HCT116 (cell line): ENCODE results near the gene TPI1. TPM values are rescaled to one million over a fixed set of nuclear protein-coding genes. Genes with fewer than 3 reads are reported as not detected.

Source experiments
- ATAC-seq: fragments of 200-7000 bp; cut with Tn5 transposase; 2 replicates; pipeline ENCODE4 v1.9.1; 2020; ENCODE audit warnings: mild to moderate bottlenecking, moderate library complexity
- BruUV-seq: library from RNA; stranded (reverse); fragments of 400-500 nt; replicated peaks from 2 replicates; lab custom pipeline; 2021; lab: Mats Ljungman, UMichigan
- CTCF ChIA-PET: fragments of 300-600 bp; sonication (Branson Sonifier 250); formaldehyde crosslinking; loops from one replicate; lab custom pipeline; 2021; ENCODE audit warnings: antibody characterized with exemption; lab: Charles Lee
- POLR2A ChIA-PET: fragments of 300-600, 350-600 bp; sonication (Branson Sonifier 250); formaldehyde crosslinking; loops from one replicate; lab custom pipeline; 2021; ENCODE audit warnings: antibody characterized with exemption; lab: Charles Lee
- RAD21 ChIA-PET, 2 experiments: fragments of 300-600 bp; sonication (Branson Sonifier 250); formaldehyde crosslinking; loops; one replicate each; lab custom pipeline; 2023; ENCODE audit warnings: low total read pairs in 2 of 2; ENCODE audit not compliant: uncharacterized antibody in 2 of 2, unreplicated experiment in 2 of 2, low non-redundant PET in 1 of 2; lab: Charles Lee
- DNase-seq: peaks from one replicate; pipeline ENCODE4 v3.0.0-alpha.2; 2010; ENCODE audit warnings: low read depth, low spot score
- H2AFZ ChIP-seq: fragments of 200-600 bp; shearing (Covaris generic), sonication (generic); 2 replicates; pipeline ENCODE4 v1.6.1; 2017; ENCODE audit warnings: low read depth, mixed run types, mixed read lengths, antibody characterized with exemption, low read length; ENCODE audit not compliant: poor library complexity, severe bottlenecking
- H3K27ac ChIP-seq: 2 replicates; pipeline ENCODE4 v1.5.1; 2012; ENCODE audit warnings: low read depth, low read length
- H3K27me3 ChIP-seq: fragments of 200-600 bp; sonication (generic); 2 replicates; pipeline ENCODE4 v1.6.1; 2016; ENCODE audit warnings: mixed run types, low read length, mixed read lengths; ENCODE audit not compliant: insufficient read depth
- H3K36me3 ChIP-seq, 2 experiments: fragments of 200-500 bp in 1 of 2; fragments of 200-600 bp in 1 of 2; sonication (Bioruptor generic) in 1 of 2; sonication (generic) in 1 of 2; 2 replicates each; pipeline versions ENCODE4 v1.5.1 to v1.6.1; 2014 to 2016; ENCODE audit warnings: low read length in 2 of 2, inconsistent platforms in 1 of 2, mixed read lengths in 1 of 2, mixed run types in 1 of 2; ENCODE audit not compliant: insufficient read depth in 2 of 2, control insufficient read depth in 1 of 2
- H3K4me1 ChIP-seq, 2 experiments: fragments of 200-600 bp in 1 of 2; sonication (generic) in 1 of 2; 2 replicates each; pipeline versions ENCODE4 v1.5.1 to v1.6.1; 2012 to 2017; ENCODE audit warnings: low read length in 2 of 2, inconsistent platforms in 1 of 2, mild to moderate bottlenecking in 1 of 2, mixed read lengths in 1 of 2, mixed run types in 1 of 2, moderate library complexity in 1 of 2; ENCODE audit not compliant: insufficient read depth in 2 of 2, control insufficient read depth in 1 of 2
- H3K4me2 ChIP-seq: fragments of 200-600 bp; sonication (generic); 2 replicates; pipeline ENCODE4 v1.6.1; 2017; ENCODE audit warnings: mixed run types, low read length, mixed read lengths
- H3K4me3 ChIP-seq, 2 experiments: fragments of 200-600 bp in 1 of 2; sonication (generic) in 1 of 2; replicated peaks in 1 of 2; 2 replicates each; pipeline ENCODE4 v1.5.1; 2011 to 2016; ENCODE audit warnings: low read length in 2 of 2, control low read depth in 1 of 2, low read depth in 1 of 2, mild to moderate bottlenecking in 1 of 2, mixed read lengths in 1 of 2, mixed run types in 1 of 2
- H3K79me2 ChIP-seq: fragments of 200-600 bp; sonication (generic); 2 replicates; pipeline ENCODE4 v1.6.1; 2017; ENCODE audit warnings: mild to moderate bottlenecking, mixed run types, low read length, moderate library complexity, mixed read lengths; ENCODE audit not compliant: insufficient read depth
- H3K9ac ChIP-seq: fragments of 200-600 bp; sonication (generic); 2 replicates; pipeline ENCODE4 v1.6.1; 2016; ENCODE audit warnings: low read length, mixed read lengths
- H3K9me2 ChIP-seq: fragments of 200-600 bp; sonication (generic), shearing (Covaris generic); 2 replicates; pipeline ENCODE4 v1.6.1; 2017; ENCODE audit warnings: mixed run types, mild to moderate bottlenecking, moderate library complexity; ENCODE audit not compliant: insufficient read depth
- H3K9me3 ChIP-seq, 2 experiments: fragments of 200-500 bp in 1 of 2; fragments of 200-600 bp in 1 of 2; sonication (Bioruptor generic) in 1 of 2; sonication (generic) in 1 of 2; 2 replicates each; pipeline ENCODE4 v1.6.1; 2014 to 2017; ENCODE audit warnings: low read length in 2 of 2, mixed read lengths in 2 of 2, inconsistent platforms in 1 of 2, low read depth in 1 of 2, mild to moderate bottlenecking in 1 of 2, mixed run types in 1 of 2, moderate library complexity in 1 of 2; ENCODE audit not compliant: control insufficient read depth in 1 of 2, insufficient read depth in 1 of 2
- H4K20me1 ChIP-seq: fragments of 200-600 bp; sonication (generic), shearing (Covaris generic); 2 replicates; pipeline ENCODE4 v1.6.1; 2017; ENCODE audit warnings: mixed run types, mild to moderate bottlenecking, moderate library complexity; ENCODE audit not compliant: insufficient read depth
- ELF1 ChIP-seq: IDR thresholded peaks from 2 replicates; pipeline ENCODE4 v1.6.1; 2012; ENCODE audit warnings: low read depth, borderline replicate concordance
- EZH2 ChIP-seq: fragments of 200-600 bp; sonication (generic); IDR thresholded peaks from 2 replicates; pipeline ENCODE4 v1.6.1; 2017; ENCODE audit warnings: antibody characterized with exemption, mixed run types
- RAD21 ChIP-seq: IDR thresholded peaks from 2 replicates; pipeline ENCODE4 v1.6.1; 2012; ENCODE audit warnings: low read depth, mild to moderate bottlenecking
- TCF7L2 ChIP-seq: IDR thresholded peaks from 2 replicates; pipeline ENCODE4 v1.7.0; 2011; ENCODE audit warnings: borderline replicate concordance, inconsistent platforms; ENCODE audit not compliant: insufficient read depth, insufficient read length; ENCODE audit errors: extremely low read depth
- YY1 ChIP-seq: IDR thresholded peaks from 2 replicates; pipeline ENCODE4 v1.6.1; 2011; ENCODE audit warnings: low read length, low read depth, moderate library complexity, mild to moderate bottlenecking; ENCODE audit not compliant: insufficient replicate concordance; ENCODE audit errors: extremely low read depth
- ZFX ChIP-seq: fragments of 450-650 bp; IDR thresholded peaks from 2 replicates; pipeline ENCODE4 v1.6.1; 2017
- intact Hi-C: fragments of 100-400 bp; cut with micrococcal nuclease; formaldehyde crosslinking; loops from 2 replicates; pipeline ENCODE4 v1.10.0; 2022
- total RNA-seq: library from RNA; stranded (reverse); gene quantifications from one replicate; pipeline ENCODE4 v1.2.1, GENCODE V29; 2021; ENCODE audit not compliant: unreplicated experiment
- TF ChIP-seq, protein P1 (sequence below): IDR thresholded peaks from 2 replicates; pipeline ENCODE4 v1.6.1; 2012; ENCODE audit warnings: low read depth
- TF ChIP-seq, protein P2 (sequence below): IDR thresholded peaks from 2 replicates; pipeline ENCODE4 v1.6.1; 2012
- TF ChIP-seq, protein P3 (sequence below), 3 experiments: fragments of 200-600 bp in 1 of 3; sonication (generic) in 1 of 3; IDR thresholded peaks in 2 of 3; conservative IDR thresholded peaks in 1 of 3; 2 replicates each; pipeline ENCODE4 v1.5.1; 2012 to 2017; ENCODE audit warnings: low read depth in 2 of 3, low read length in 2 of 3, antibody characterized with exemption in 1 of 3, borderline replicate concordance in 1 of 3, control low read depth in 1 of 3, mild to moderate bottlenecking in 1 of 3, mixed read lengths in 1 of 3, mixed run types in 1 of 3, moderate library complexity in 1 of 3; ENCODE audit not compliant: insufficient read depth in 1 of 3

Gene TPI1
- total RNA-seq, 1 experiment from 2014 or later, result 1,068 TPM

DNA sequence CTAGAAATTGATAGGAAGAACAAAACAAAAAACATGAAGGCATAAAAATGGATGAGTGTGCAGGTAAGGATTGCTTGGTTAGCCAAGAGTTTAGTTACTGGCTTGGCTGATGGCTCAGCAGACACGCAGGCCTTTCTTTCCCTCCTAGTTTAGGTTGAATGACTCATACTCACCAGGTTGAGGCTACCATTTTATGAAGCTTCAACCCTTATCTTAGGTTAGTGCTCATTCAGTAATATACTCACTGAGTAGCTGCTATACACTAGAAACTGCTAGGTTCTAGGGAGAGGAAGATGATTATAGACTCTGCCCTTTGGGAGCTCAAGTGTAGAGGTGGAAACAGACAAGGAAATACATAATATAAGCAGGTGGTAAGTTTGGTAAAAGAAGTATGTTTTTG is 33.1 kb upstream of the TPI1 start (continued):
- TF ChIP-seq, protein P1, sequence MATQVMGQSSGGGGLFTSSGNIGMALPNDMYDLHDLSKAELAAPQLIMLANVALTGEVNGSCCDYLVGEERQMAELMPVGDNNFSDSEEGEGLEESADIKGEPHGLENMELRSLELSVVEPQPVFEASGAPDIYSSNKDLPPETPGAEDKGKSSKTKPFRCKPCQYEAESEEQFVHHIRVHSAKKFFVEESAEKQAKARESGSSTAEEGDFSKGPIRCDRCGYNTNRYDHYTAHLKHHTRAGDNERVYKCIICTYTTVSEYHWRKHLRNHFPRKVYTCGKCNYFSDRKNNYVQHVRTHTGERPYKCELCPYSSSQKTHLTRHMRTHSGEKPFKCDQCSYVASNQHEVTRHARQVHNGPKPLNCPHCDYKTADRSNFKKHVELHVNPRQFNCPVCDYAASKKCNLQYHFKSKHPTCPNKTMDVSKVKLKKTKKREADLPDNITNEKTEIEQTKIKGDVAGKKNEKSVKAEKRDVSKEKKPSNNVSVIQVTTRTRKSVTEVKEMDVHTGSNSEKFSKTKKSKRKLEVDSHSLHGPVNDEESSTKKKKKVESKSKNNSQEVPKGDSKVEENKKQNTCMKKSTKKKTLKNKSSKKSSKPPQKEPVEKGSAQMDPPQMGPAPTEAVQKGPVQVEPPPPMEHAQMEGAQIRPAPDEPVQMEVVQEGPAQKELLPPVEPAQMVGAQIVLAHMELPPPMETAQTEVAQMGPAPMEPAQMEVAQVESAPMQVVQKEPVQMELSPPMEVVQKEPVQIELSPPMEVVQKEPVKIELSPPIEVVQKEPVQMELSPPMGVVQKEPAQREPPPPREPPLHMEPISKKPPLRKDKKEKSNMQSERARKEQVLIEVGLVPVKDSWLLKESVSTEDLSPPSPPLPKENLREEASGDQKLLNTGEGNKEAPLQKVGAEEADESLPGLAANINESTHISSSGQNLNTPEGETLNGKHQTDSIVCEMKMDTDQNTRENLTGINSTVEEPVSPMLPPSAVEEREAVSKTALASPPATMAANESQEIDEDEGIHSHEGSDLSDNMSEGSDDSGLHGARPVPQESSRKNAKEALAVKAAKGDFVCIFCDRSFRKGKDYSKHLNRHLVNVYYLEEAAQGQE, result no peak
- no peak for TF ChIP-seq TCF7L2
- TF ChIP-seq ELF1, result no peak
- TF ChIP-seq RAD21, result no peak
- no peak for TF ChIP-seq EZH2
- no peak for TF ChIP-seq YY1

DNA sequence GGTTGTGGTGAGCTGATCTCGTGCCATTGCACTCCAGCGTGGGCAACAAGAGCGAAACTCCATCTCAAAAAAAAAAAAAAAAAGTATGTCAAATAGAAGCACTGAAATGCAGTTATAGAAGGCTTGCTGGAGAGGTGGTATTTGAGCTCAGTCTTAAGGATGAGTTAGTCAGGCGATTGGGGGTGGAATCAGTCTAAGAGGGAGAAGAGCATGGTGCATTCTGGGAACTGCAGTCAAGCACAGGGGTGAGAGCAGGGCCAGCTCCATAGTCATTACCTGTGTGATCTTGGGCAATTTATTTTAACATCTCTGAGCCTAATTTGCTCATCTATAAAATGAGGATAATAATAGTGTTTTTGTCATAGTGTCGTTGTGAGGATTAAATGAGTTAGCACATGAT is 32.5 kb upstream of the TPI1 start:
- Histone ChIP-seq H3K9ac (no peak overlapping the region), H2AFZ (no peak overlapping the region), H3K27me3 (no peaks in the 10 kb centered on the region), H3K36me3 (peaks cover 16 to 33% of the 10 kb centered on the region in 2 experiments; a peak in 3 of 4 replicates), H3K4me3 (no peak overlapping the region), H4K20me1 (no peaks in the 10 kb centered on the region), H3K9me3 (no peaks in the 10 kb centered on the region), H3K27ac (no peak overlapping the region), H3K4me2 (no peak overlapping the region), H3K4me1 (peaks cover 4 to 18% of the 10 kb centered on the region in 2 experiments), H3K9me2 (no peaks in the 10 kb centered on the region), H3K79me2 (peaks cover 4% of the 10 kb centered on the region)
- DNase-seq (no peak), ATAC-seq (no peak)
- BruUV-seq, result no TSS peak
- ChIA-PET CTCF (interaction anchor here (0.7 to 5.5 kb wide), 11 partner anchors 9 to 145 kb away, joined by 3 to 38 read pairs (median 3); partner anchors contain the start of genes CDCA3, GPR162, MLF2 and PTMS), POLR2A (interaction anchor here (1.0 to 4.3 kb wide), 4 partner anchors 14 to 81 kb away, joined by 3 to 17 read pairs (median 4); partner anchors contain the start of genes CDCA3, MLF2, PTMS and USP5), RAD21 (no interaction called here)
- TF ChIP-seq ZFX, result no peak
- TF ChIP-seq, protein P2, sequence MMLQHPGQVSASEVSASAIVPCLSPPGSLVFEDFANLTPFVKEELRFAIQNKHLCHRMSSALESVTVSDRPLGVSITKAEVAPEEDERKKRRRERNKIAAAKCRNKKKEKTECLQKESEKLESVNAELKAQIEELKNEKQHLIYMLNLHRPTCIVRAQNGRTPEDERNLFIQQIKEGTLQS, result no peak
- TF ChIP-seq, protein P3, sequence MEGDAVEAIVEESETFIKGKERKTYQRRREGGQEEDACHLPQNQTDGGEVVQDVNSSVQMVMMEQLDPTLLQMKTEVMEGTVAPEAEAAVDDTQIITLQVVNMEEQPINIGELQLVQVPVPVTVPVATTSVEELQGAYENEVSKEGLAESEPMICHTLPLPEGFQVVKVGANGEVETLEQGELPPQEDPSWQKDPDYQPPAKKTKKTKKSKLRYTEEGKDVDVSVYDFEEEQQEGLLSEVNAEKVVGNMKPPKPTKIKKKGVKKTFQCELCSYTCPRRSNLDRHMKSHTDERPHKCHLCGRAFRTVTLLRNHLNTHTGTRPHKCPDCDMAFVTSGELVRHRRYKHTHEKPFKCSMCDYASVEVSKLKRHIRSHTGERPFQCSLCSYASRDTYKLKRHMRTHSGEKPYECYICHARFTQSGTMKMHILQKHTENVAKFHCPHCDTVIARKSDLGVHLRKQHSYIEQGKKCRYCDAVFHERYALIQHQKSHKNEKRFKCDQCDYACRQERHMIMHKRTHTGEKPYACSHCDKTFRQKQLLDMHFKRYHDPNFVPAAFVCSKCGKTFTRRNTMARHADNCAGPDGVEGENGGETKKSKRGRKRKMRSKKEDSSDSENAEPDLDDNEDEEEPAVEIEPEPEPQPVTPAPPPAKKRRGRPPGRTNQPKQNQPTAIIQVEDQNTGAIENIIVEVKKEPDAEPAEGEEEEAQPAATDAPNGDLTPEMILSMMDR (IDR thresholded peaks at IDR 0.05 in 2 of 3, conservative IDR thresholded peaks at IDR 0.05 in 1 of 3; ENCODE audit: borderline replicate concordance in 1 of 3, insufficient read depth in 1 of 3, low read depth in 2 of 3, low read length in 2 of 3), result no peak
- intact Hi-C loops, result no loop called here
